Mononuclear cell (primary cell): ENCODE data around the gene DOK7. TPM values are rescaled to one million over a fixed set of nuclear protein-coding genes. Genes with fewer than 3 reads are reported as not detected.

Experiments
- H3K27me3 ChIP-seq: 2 replicates; pipeline ENCODE4 v1.6.0; 2011; ENCODE audit warnings: low read length, control low read depth; ENCODE audit not compliant: insufficient read depth
- H3K4me1 ChIP-seq: 2 replicates; pipeline ENCODE4 v1.5.1; 2011; ENCODE audit warnings: mild to moderate bottlenecking, low read length, control low read depth; ENCODE audit not compliant: insufficient read depth
- H3K4me3 ChIP-seq: 2 replicates; pipeline ENCODE4 v1.5.1; 2011; ENCODE audit warnings: mild to moderate bottlenecking, low read length, moderate library complexity
- H3K9me3 ChIP-seq: 2 replicates; pipeline ENCODE4 v1.5.1; 2011; ENCODE audit warnings: low read depth, mild to moderate bottlenecking, control low read depth, low read length
- total RNA-seq: library from RNA; depleted of rRNA; stranded (reverse); fragments of >200 nt; gene quantifications from one replicate; pipeline ENCODE4 v1.2.3, GENCODE V29; 2012

Gene DOK7
- total RNA-seq, 1 donor = 0.63 TPM

DNA sequence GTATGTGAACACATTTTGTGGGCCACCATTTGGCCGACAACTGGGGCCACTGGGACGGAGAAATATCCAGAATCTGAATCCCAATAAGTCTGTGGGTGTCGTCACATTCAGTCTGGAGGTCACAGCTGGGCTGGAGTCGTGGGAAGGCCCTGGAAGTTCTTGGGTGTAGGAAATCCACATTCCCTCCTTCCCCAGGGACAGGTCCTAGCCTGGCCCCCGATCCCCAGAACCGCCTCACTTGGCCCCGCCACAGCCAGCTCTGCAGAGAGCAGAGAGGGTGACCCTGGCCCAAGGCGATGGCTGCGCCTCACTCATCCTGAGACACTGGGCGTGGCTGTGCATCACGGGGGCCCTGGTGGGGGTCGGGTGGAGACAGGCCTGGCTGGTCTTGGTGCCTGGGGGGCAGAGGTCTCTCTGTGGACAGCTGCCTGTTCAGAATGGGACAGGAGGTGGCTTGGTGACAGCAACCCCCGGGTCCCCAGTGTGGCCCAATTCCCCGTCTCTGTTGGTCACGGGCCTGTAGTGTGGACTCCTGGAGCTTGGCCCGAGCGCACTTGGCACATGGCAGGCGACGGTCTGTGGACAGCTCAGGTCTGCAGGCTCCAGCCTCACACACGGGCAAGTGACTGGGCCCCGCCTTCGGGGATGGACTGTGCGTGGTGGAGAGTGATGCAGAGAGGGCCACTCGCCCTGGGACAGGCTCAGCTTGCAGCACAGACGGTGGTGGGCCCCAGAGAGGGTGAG is 16.4 kb downstream of the DOK7 start:
- no peaks in the 10 kb centered on the region for H3K9me3 ChIP-seq
- no peaks in the 10 kb centered on the region for H3K27me3 ChIP-seq

DNA sequence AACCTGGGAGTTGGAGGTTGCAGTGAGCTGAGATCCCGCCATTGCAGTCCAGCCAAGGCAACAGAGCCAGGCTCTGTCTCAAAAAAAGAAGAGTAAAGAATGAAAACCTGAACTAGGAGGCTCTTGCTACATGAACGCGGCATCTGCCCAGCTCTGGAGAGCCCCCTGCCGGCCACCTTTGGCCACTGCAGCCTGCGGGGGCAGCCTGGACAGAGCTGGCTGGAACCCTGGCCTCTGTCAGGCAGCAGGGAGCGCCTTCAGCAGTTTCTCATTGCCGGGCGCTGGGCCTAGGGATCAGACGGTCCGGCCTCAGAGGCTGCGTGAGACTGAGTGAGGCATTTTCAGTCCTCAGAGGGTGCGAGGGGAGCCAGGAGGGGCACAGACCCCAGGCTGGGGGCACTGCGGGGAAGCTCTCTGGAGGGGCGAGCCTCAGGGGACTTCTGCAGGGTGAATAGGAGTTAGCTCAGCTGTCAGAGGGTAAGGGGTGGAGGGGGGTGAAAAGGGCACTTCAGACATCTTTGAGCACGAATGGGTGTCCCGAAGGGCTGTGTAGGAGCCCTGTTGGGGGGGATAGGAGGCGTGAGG is 17.5 kb downstream of the DOK7 start:
- no peaks in the 10 kb centered on the region for H3K27me3 ChIP-seq

More for the DNA sequence above, 16.4 kb downstream of the DOK7 start:
- Histone ChIP-seq H3K4me3 (no peak overlapping the region), H3K4me1 (peaks cover 3% of the 10 kb centered on the region)

DNA sequence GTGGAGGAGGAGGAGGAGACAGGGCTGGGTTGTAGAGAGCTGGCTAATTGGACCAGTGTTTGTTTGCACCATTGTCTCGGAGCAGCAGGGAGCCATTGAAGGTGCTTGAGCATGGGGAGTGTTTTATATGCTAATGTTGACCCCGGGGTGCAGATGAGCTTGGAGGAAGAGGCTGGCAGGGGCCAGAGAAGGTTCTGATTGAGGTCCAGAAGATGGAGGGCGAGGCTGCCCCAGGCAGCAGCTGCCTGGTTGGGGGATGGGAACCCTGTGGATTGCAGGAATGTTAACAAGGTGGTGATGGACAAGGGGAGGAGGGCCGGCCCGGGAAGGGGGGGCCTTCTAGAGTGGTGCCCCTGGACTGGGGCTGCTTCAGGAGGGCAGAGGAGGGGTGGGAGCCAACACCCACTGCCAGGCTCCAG is 18.0 kb downstream of the DOK7 start:
- Histone ChIP-seq H3K4me1 (peaks cover 10% of the 10 kb centered on the region), H3K9me3 (no peaks in the 10 kb centered on the region), H3K27me3 (no peaks in the 10 kb centered on the region), H3K4me3 (no peak overlapping the region)

More for the DNA sequence above, 17.5 kb downstream of the DOK7 start:
- Histone ChIP-seq H3K9me3 (no peaks in the 10 kb centered on the region), H3K4me1 (peaks cover 9% of the 10 kb centered on the region), H3K4me3 (no peak overlapping the region)

DNA sequence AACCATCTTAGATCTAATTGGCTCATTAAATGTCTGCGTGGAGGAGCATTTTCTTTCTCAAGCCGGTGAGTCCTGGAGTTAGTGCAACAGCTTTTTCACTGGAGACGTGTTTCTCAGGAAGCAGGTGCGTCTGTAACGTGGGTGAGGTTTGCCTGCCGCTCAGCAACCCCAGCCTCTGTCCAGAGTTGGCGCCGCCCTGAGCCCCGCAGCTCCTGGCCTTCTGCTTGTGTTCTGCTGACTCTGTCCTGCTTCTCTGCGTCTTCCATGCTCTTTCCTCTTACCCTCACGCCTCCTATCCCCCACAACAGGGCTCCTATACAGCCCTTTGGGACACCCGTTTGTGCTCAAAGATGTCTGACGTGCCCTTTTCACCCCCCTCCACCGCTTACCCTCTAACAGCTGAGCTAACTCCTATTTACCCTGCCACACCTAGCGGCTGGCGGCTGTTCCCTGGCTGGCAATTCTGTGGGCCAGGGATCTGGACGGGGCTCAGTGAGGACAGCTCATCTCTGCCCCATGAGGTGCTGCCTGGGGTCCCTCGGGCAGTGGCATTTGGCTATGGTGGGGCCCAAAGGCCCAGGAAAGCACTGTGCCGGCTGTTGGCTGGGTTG is 18.8 kb downstream of the DOK7 start:
- peaks cover 10% of the 10 kb centered on the region for H3K4me1 ChIP-seq
- no peaks in the 10 kb centered on the region for H3K27me3 ChIP-seq
- no peaks in the 10 kb centered on the region for H3K9me3 ChIP-seq
- no peak overlapping the region for H3K4me3 ChIP-seq

DNA sequence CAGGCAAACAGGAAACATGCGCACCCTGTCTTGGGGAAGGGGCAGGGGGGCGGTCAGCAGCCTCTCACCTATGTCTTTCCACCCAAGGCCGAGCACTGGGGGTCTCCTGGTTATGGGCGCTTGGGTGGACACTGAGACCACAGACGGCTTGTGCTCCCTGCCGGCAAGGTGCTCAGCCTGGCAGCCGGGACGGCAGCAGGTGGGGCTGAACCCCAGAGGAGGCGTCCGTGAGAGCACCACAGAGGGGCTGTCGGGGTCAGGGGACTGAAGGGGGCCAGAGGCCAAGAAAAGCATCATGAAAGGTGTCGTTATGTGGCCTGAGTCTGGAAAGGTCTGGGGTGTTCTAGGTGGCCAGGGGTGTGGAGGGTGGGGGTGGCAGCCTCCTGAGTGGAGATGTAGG is 19.6 kb downstream of the DOK7 start:
- H3K4me3 ChIP-seq = no peak overlapping the region
- peaks cover 10% of the 10 kb centered on the region for H3K4me1 ChIP-seq
- no peaks in the 10 kb centered on the region for H3K27me3 ChIP-seq
- H3K9me3 ChIP-seq = no peaks in the 10 kb centered on the region

DNA sequence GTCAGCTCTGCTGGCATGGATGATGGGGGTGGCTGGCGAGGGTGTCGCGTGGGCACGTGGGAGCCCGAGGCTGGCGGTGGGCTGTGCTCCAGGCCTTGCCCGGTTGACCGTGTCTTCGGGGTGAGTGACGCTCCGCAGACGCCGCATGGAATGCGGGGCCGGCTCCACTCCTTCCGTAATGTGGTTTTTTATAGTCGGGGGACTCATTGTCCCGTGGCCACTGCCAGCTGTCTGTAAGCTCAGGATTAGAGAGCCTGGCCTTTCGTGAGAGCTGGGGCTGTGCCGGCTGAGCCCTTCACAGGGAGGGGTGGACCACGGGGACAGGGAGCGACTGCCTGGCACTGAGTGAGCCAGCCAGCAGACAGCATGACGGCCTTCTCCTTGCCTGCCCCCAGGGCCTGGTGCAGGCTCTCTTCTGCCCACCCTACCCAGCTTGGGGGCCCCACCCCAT is 20.4 kb downstream of the DOK7 start:
- Histone ChIP-seq H3K27me3 (no peaks in the 10 kb centered on the region), H3K9me3 (no peaks in the 10 kb centered on the region), H3K4me3 (no peak overlapping the region), H3K4me1 (peaks cover 10% of the 10 kb centered on the region)

DNA sequence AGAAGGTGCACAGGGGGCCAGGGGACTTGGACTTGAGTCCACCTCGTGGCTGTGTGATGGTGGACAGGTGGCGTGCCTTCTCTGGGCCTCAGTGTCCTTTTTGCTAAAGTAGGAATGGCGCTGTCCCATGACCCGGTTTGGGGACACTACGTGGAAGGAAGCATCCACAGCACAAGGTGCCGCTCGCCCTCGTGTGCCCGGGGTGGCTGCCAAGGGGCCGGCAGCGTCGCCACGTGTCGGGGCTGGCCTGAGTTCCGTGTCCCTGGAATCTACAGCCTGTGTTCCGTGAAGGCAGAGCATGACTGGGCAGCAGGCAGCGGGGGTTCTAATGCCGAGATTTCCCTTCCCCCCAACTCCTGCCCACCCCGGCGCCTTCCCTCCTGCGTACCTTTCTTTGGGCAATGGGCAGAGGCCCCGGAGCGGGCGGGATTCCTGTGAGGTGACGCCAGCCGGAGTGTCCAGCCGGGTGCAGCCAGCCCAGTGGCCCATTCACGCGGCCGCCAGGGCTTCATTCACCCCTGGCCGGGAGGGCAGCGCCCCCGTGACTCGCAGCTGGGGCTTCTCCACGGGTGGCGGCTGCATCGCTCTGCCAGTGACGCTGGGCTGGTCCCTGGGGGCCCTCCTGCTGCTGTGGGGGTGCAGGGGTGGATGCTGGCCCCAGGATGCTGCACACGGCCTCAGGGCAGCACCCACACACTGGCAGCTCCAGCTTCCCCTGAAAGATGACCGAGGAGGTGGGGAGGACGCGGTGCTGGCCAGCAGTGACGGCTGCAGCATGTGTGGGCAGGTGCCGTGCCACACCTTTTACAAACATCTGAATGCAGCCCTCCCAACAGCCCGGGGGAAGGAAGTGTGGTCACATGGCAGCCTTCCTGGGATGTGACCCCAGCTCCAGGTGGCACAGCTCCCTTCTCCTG is 21.2 kb downstream of the DOK7 start:
- Histone ChIP-seq H3K4me3 (no peak overlapping the region), H3K9me3 (no peaks in the 10 kb centered on the region), H3K4me1 (peaks cover 10% of the 10 kb centered on the region), H3K27me3 (no peaks in the 10 kb centered on the region)

DNA sequence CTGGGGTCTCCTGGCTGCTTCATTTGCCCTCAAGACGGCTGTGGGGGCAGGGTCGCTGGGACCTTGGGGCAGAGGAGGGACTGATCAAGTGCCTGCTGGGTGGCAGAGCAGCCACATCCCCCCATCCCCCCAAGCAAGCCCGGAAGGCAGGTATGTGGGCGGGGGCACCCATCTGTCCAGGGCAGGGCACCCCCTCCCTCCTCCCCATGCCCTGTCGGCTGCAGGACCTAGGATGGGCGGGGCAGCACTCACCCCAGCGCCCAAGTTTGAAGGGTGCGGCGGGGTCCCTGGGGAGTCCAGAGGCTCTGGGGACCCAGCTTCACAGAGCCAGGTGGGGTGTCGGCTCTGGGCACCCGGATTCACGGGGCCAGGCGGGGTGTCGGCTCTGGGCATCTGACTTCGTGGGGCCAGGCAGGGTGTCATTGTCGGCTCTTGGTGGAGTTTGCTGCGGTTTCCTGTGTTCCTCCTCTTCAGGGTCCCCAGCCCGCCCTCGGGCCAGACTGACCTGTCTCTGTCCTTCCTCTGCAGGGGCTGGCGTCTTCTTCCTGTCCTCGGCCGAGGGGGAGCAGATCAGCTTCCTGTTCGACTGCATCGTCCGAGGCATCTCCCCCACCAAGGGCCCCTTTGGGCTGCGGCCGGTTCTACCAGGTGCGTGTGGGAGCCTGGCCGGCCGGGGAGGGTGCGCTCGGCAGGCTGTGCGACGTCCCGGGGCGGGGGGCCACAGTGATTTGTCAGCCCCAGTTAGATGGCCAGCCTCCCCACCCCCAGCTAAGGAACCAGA is 22.1 kb downstream of the DOK7 start:
- no peak overlapping the region for H3K4me3 ChIP-seq

DNA sequence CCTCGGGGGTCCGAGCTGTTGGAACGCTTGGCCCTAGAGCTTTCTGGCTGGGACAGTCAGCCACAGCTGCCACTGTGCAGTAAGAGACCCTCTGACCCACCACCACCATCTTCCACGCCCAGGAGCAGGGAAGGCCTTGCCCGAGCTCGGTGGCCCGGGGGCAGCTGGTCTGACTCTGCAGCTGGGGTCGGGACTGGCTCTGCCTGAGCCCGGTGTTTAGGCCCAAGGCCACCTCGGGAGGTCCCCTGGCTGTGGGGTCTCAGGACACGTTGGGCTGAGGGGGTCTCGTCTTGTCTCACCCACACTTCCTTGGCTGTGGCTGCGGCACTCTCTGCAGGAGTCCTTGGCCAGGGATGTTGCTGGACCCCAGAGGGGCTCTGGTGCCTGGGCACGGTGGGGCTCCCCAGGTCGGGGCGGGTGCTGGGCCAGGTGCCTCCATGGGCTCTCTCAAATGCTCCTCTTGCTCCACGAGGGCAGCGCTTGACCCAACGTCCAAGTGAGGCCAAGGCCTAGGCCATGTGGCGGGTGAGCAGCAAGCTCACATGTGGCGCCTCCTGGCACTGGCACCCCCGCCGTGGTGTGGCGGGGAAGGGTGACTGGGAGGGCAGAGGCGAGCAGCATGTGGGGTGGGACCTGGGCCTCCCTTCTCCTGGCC is 22.9 kb downstream of the DOK7 start:
- H3K27me3 ChIP-seq = no peaks in the 10 kb centered on the region
- no peaks in the 10 kb centered on the region for H3K9me3 ChIP-seq
- H3K4me1 ChIP-seq = peaks cover 7% of the 10 kb centered on the region
- no peak overlapping the region for H3K4me3 ChIP-seq

More for the DNA sequence above, 22.1 kb downstream of the DOK7 start:
- H3K4me1 ChIP-seq = peaks cover 10% of the 10 kb centered on the region
- H3K9me3 ChIP-seq = no peaks in the 10 kb centered on the region
- no peaks in the 10 kb centered on the region for H3K27me3 ChIP-seq

DNA sequence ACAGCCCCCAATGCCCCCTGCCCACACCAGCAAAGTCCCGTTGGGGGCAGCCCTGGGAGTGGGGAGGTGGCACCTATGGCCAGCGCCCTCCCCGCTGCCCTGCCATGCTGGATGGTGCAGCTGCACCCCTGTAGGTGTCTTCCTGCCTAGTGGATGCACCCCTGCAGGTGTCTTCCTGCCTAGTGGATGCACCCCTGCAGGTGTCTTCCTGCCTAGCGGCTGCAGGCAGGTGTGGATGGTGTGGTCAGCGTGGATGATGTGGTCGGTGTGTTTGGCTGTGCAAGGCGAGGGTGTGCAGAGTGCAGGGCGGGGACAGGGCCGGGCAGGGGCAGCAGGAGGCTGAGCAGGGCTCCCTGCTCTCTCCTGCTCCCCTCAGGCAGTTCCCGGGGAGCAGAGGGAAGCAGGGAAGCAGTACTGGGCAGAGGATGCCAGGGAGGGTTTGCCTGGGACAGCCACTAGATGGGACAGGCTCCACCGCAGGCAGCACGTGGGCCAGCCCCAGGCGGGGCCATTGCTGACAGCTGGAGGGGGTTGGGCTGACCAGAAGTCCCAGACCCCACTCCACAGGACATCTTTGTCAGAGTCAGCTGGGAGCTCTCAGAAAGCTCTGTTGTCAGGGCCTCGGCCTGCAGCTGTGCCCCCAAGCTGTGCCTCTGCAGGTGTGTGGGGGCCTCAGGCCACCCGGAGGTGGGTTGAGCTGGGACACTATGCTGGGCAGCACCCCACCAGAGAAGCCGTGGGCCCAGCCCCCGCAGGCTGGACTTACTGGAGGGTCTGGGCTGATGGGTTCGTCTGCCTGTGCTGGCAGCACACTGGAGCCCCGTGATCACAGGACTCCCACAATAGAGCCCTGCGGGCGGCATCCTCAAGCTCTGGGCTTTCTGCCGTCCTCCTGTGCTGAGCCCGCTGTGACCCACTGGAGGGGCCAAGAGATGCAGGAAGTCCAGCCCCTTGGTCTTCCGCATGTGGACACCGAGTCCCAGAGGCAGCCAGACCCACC is 23.7 kb downstream of the DOK7 start:
- no peaks in the 10 kb centered on the region for H3K27me3 ChIP-seq
- no peak overlapping the region for H3K4me3 ChIP-seq
- H3K4me1 ChIP-seq = peaks cover 7% of the 10 kb centered on the region
- no peaks in the 10 kb centered on the region for H3K9me3 ChIP-seq

DNA sequence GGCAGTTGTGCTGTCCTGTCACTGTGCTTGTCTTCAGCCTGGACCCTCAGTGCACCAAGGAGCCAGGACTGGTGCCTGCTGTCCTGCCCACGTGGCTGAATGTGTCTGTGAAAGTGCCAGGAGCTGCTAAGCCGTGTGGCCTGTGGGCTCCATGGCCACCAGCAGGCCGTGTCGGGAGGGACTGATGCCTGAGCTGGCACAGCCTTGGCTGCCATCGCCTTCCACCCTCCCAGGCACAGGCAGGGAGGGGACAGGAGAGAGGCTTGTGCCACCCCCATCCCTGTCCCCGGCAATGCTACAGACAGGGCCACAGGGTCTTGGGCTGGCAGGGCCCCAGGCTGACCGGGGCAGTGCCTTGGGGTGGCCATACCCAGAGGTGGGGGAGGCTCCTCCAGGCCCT is 24.8 kb downstream of the DOK7 start:
- no peaks in the 10 kb centered on the region for H3K9me3 ChIP-seq
- no peaks in the 10 kb centered on the region for H3K27me3 ChIP-seq
- H3K4me1 ChIP-seq = peaks cover 7% of the 10 kb centered on the region
- no peak overlapping the region for H3K4me3 ChIP-seq

DNA sequence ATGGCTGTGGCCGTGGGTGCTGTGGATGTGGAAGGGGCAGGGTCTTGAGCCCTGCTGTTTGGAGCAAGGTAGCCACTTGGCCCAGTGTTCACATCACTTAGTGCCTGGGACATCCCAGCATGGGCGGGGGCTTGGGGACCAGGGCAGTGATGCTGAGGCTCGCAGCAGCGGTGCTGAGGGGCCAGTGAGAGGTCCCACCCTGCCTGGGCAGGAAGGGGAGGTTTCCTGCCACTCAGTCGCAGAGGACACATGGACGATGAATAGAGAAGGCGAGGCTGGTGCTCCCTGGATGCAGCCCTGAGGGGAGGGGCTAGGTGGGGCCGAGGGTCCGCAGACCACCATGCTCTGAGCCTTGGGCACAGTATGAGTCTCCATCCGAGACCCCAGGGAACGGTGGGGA is 25.7 kb downstream of the DOK7 start:
- H3K27me3 ChIP-seq = no peaks in the 10 kb centered on the region
- no peaks in the 10 kb centered on the region for H3K9me3 ChIP-seq
- H3K4me3 ChIP-seq = no peak overlapping the region
- H3K4me1 ChIP-seq = peaks cover 7% of the 10 kb centered on the region

DNA sequence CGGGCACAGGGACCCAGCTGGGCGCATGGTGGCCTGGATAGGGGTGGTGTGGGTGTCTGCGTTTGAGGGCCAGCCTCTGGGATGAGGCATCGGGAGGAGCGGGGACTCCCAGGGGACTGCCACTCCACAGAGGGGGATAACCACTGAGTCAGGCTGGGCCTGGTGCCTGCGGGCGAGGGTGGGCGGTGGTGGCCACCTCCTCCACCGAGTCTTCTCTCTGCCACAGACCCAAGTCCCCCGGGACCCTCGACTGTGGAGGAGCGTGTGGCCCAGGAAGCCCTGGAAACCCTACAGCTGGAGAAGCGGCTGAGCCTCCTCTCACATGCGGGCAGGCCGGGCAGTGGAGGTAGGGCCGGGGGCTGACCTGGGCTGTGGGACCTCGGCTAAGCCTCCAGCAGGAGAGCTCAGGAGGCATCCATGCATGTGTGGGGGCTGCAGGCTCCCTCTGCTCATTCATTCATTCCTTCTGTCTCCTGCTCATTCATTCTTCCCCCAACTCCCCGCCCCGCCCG is 26.4 kb downstream of the DOK7 start:
- no peak overlapping the region for H3K4me3 ChIP-seq
- H3K27me3 ChIP-seq = no peaks in the 10 kb centered on the region
- H3K9me3 ChIP-seq = no peaks in the 10 kb centered on the region
- H3K4me1 ChIP-seq = peaks cover 7% of the 10 kb centered on the region
